ENCODE data around the gene DNAH10.

Gene DNAH10, protein sequence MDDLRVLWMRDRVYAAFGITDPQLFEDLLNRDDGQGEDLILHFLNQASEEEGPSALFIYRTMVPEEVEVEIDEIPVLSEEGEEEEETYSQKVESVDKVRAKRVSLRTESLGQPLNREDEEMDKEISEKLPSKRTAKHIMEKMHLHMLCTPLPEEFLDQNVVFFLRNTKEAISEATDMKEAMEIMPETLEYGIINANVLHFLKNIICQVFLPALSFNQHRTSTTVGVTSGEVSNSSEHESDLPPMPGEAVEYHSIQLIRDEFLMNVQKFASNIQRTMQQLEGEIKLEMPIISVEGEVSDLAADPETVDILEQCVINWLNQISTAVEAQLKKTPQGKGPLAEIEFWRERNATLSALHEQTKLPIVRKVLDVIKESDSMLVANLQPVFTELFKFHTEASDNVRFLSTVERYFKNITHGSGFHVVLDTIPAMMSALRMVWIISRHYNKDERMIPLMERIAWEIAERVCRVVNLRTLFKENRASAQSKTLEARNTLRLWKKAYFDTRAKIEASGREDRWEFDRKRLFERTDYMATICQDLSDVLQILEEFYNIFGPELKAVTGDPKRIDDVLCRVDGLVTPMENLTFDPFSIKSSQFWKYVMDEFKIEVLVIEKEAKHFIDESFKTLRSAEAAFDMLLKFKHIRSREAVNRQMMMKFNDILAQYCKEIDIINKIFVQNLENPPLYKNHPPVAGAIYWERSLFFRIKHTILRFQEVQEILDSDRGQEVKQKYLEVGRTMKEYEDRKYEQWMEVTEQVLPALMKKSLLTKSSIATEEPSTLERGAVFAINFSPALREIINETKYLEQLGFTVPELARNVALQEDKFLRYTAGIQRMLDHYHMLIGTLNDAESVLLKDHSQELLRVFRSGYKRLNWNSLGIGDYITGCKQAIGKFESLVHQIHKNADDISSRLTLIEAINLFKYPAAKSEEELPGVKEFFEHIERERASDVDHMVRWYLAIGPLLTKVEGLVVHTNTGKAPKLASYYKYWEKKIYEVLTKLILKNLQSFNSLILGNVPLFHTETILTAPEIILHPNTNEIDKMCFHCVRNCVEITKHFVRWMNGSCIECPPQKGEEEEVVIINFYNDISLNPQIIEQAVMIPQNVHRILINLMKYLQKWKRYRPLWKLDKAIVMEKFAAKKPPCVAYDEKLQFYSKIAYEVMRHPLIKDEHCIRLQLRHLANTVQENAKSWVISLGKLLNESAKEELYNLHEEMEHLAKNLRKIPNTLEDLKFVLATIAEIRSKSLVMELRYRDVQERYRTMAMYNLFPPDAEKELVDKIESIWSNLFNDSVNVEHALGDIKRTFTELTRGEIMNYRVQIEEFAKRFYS (N-terminal part only)

DNA sequence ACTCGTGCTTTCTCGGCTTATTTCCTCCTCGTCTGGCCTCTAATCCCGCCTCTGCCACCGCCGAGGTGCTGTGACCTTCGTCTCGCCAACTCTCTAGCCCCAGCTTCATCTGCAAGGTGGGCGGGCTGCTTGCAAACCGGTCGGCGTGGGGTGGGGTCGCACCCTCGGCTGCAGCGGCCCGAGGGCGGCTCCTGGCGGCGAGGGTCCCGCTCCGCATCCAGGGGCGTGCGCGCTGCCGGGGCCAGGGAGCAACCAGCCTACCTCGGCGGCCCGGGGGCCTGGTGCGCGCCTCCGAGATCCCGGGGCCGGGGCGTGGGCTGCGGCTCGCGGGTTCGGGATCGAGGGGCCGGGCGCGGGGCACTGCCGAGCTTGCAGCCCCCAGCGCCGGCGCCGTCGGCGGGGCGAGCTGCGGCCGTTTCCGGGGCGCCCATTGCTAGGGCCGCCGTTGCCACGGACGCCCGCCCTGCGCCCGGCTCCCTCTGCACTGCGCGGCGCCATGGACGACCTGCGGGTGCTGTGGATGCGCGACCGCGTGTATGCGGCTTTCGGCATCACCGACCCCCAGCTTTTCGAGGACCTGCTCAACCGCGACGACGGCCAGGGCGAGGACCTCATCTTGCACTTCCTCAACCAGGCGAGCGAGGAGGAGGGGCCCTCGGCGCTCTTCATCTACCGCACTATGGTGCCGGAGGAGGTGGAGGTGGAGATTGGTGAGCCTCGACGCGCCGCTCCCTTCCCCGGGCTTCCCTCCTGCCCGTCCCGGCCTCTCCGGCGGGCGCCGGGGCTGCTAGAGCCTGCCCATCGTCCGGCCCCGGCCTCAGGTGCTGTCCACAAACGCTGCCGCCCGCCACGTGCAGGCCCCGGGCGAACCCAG lies at the start of gene DNAH10:
Gene DNAH10, plus strand, starts transcription at position 461 of the 874 bp plus-strand sequence. Its CDS starts 36 bp downstream, at position 497.
- DNase-seq (ENCODE audit: low read depth) = no peak
- H3K4me3 ChIP-seq (ENCODE audit: low read depth, low read length) = peak within 1 kb of the TSS; percentile 40
- TF ChIP-seq, protein P1, sequence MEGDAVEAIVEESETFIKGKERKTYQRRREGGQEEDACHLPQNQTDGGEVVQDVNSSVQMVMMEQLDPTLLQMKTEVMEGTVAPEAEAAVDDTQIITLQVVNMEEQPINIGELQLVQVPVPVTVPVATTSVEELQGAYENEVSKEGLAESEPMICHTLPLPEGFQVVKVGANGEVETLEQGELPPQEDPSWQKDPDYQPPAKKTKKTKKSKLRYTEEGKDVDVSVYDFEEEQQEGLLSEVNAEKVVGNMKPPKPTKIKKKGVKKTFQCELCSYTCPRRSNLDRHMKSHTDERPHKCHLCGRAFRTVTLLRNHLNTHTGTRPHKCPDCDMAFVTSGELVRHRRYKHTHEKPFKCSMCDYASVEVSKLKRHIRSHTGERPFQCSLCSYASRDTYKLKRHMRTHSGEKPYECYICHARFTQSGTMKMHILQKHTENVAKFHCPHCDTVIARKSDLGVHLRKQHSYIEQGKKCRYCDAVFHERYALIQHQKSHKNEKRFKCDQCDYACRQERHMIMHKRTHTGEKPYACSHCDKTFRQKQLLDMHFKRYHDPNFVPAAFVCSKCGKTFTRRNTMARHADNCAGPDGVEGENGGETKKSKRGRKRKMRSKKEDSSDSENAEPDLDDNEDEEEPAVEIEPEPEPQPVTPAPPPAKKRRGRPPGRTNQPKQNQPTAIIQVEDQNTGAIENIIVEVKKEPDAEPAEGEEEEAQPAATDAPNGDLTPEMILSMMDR (IDR thresholded peaks at IDR 0.05; ENCODE audit: low read depth, low read length, missing control alignments) = peak; percentile 51
- in situ Hi-C loops (cut with HindIII; ENCODE audit: low sequenced_read_pairs) = no loop called here

DNA sequence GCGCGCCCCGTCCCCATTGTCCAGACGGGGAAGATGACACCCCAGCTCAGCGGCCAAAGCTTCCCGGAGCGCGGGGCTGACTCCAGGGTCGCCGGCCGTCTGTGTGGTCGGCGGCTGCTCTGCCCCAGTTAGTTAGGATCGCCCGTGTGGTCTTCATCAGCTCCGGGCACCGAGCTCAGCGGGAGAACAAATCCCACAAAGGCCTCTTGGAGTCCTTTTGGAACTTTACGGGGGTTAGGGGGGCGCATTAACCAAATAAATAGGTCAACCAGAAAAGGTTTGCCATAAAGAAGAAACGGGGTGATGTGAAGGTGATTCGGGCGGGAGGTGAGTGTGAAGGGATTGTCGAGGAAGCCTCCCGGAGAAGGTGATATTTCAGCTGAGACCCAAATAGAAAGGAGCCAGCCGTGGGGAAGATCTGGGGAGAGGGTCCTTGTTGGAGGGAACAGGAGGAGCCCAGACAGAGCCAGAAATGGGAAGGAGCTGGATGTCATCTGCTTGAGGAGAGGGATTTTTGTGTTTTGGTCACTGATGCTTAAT lies 49.3 kb upstream of the DNAH10 start:
- in situ Hi-C loops (cut with HindIII; ENCODE audit: low sequenced_read_pairs) = loop anchor here (10.0 kb wide), 2 partner anchors 192 to 272 kb away; no protein-coding TSS in a partner anchor
- H3K4me3 ChIP-seq (ENCODE audit: low read depth, low read length) = peak overlapping the region; percentile 85
- TF ChIP-seq, protein P1 (IDR thresholded peaks at IDR 0.05; ENCODE audit: low read depth, low read length, missing control alignments) = no peak
- no peak for DNase-seq (ENCODE audit: low read depth)

DNA sequence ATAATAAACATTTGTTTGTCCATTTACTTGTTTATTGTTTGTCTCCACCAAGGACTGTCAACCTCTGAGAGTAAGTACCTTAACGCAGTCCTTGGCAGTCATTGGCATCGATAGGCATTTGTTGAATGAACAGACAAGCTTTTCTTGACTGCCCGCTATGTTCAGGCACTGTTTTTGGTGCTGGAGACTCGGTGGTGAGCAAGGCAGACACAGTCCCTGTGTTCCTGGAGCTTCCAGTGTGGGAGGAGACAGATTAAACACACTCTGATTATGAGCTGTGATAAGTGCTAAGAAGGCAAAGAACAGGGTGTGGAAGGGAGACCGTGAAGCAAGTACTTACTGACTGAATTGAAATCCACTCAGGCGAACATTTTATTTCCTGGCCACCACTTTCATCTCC lies 48.7 kb upstream of the DNAH10 start:
- H3K4me3 ChIP-seq (ENCODE audit: low read depth, low read length) = peak overlapping the region; percentile 85
- DNase-seq (ENCODE audit: low read depth) = no peak
- TF ChIP-seq, protein P1 (IDR thresholded peaks at IDR 0.05; ENCODE audit: low read depth, low read length, missing control alignments) = no peak
- in situ Hi-C loops (cut with HindIII; ENCODE audit: low sequenced_read_pairs) = loop anchor here (10.0 kb wide), 2 partner anchors 191 to 271 kb away; no protein-coding TSS in a partner anchor

DNA sequence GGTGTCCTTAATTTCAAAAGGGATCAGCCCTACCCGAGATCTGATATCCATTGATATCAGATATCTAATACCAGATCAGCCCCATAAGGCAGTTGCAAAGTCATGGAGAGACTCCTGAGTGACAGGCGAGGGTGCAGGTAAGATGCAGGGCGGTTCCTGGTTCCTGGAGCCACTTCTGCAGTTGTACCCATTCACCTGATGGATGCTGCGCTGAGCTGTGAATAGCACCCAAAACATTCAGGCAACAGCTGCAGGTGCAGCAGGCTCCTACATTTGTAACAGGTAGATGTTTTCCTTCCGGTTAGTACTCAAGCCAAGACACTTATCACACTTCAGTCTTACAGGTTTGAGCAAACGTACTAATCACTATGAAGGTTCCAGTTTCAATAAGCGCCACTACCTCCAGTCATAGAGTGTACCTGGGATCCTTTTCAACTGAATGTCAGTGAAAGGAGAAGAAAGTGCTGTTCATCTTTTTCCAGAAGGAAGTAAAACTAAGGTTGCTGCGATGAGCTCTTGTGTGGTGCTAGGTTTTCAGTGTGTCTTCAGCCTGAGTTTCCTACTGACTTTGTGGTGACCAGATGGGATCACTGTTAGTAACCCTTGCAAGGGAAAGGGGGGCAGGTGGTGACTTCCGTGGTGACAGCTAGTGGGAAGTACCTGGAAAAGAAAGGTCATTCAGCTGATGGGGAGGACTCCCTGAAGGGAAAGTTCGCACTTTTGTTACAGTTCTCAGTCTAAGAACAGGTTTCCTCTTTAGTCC lies 48.1 kb upstream of the DNAH10 start:
- H3K4me3 ChIP-seq (ENCODE audit: low read depth, low read length) = no peak overlapping the region
- DNase-seq (ENCODE audit: low read depth) = no peak
- in situ Hi-C loops (cut with HindIII; ENCODE audit: low sequenced_read_pairs) = loop anchor here (10.0 kb wide), 2 partner anchors 191 to 271 kb away; no protein-coding TSS in a partner anchor
- TF ChIP-seq, protein P1 (IDR thresholded peaks at IDR 0.05; ENCODE audit: low read depth, low read length, missing control alignments) = no peak

DNA sequence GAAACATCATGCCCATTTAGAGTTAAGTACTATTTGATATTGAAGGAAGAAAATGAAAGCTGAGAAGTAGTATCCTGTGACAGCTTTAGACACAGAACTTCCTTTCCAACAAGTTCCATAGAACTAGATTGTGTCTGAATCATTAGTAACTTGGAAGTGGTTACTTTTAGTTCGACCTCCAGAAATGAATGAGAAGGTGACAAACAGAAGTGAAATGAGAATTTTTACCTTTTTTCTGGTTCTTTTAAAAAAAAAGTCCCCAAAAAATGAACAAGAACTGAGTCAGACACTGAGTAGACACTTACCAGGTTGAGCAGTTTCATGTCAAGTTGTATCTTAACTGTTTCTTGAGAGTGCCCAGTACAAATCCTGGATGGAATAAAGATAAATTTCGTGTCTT lies 46.9 kb upstream of the DNAH10 start:
- DNase-seq (ENCODE audit: low read depth) = no peak
- TF ChIP-seq, protein P1 (IDR thresholded peaks at IDR 0.05; ENCODE audit: low read depth, low read length, missing control alignments) = no peak
- in situ Hi-C loops (cut with HindIII; ENCODE audit: low sequenced_read_pairs) = loop anchor here (10.0 kb wide), 2 partner anchors 190 to 270 kb away; no protein-coding TSS in a partner anchor
- H3K4me3 ChIP-seq (ENCODE audit: low read depth, low read length) = no peak overlapping the region
